HG02588 (cell line): ENCODE results near the gene NTN1.
"Not testable (repeated sequence)": the region's sequence is repeated elsewhere in the genome, so short reads cannot be mapped to it uniquely, and the experiment has no call there.

ENCODE experiments used
- ATAC-seq: cut with Tn5 transposase; IDR thresholded peaks from one replicate; pipeline ENCODE4 v1.9.1; 2021; ENCODE audit warnings: mild to moderate bottlenecking, moderate library complexity; ENCODE audit not compliant: unreplicated experiment

NTN1 gene

DNA sequence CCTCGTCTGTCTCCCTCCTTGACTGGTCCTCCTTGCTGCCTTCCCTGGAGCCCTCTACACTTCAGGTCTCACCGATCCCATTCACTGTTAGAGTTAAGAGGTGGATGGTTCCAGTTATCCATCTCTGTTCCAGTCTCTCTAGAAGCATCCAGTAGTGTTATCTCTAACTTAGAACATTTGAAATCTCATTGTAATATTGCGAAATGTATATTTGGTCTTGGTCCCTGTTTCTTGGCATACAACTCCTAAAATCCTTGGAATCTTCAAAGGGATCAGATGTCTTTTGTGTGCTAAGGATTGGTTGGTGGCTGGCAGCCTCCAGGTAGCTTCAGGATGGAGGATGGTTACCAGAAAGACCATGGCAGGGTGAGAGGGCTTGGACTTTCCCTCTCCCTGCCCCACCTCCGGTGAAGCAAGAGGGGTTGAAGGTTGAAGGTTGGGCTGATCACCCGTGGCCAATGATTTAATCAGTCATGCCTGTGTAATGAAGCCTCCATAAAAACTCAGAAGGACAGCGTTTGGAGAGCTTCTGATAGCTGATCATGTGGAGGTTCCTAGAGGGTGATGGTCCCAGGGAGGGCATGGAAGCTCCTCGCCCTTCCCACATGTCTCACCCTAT, 59.1 kb downstream of the NTN1 start:
- ATAC-seq: no peak

DNA sequence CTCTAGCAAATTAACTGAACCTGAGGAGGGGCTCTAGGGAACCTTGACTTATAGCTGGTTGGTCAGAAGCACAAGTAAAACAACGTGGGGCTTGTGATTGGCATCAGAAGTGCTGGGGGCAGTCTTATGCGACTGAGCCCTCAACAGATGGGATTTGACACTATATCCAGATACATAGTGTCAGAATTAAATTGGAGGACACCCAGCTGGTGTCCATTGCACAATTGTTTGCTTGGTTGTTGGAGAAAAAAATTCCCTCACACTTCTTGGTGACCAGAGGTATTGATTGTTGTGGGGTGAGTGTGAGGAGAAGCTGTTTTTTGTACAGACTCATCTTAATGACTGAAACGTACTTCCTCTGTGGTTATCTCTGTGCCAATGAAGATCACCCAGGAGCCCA, 59.7 kb downstream of the NTN1 start:
- ATAC-seq: no peak

DNA sequence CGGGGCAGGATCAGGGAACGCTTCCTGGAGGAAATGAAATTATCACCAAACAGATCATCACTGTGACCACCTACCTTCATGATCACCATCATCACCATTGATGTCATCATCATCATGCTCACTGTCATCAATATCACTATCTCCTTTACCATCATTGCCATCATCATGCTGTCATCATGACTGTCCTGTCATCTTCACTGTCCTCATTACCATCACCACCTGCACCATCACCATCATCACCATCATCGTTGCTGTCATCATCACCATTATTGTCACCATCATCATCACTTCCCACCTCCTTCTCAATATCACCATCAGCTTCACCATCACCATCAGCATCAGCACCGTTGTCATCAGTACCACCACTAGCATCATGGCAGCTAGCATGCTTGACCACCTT, 65.3 kb downstream of the NTN1 start:
- ATAC-seq: no peak

DNA sequence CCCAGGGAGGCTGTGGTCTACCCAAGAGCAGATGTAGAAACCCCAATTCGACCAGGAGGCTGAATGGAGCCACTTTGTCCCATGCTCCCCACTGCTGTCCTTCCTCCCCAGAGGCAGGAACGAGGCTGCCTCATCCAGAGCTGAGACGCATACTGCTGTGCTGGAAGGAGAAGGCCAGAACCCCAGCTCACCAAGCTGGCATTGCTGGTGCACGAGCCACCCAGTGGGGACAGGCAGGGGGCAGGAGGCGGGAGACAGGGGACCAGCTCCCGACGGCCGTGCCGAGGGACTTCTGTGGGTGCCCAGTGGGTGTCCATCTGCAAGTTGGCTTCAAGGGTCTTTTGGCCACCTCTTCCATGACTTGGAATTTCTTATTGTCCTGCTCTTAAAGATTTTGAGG, 66.6 kb downstream of the NTN1 start:
- no peak for ATAC-seq

DNA sequence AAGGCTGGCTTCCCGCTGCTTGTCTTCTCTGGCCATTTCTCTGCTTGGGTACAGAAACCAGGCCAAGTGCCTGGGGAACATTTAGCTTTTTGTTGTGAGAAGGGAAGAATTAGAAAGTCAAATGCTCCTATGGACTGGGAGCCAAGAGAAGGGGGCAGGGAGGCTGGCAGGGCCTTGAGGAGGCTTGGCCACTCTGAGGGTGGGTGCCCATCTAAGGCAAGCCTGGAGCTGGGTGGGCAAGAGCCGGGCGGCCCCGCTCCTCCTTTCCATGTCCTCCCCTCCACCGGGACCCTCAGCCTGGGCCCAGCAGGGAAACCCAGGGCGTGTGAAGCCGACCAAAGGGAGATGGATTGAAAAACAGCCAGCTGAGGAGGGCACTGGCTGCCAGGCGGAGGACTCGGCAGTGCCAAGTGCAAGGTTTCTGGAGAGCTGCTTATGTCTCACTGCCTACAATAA, 69.4 kb downstream of the NTN1 start:
- ATAC-seq: no peak

DNA sequence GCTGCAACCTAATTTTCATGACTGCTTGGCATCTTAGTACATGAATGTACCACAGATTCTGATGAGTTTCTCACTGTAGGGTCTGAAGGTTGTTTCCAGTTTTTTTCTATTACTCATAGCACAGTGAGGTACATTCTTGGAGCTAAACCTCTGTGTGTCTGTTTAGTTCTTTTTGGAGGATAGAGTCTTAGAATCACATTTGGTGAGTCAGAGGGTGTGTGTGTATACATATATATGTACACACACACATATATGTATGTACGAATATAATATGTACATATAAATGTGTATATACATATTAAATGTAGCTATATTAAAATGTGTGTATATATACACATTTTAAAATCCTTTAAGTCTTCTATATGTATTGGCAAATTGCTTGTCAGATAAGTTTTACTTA, 72.9 kb downstream of the NTN1 start:
- no peak for ATAC-seq

GRCh38 chr17:9095390-9095789, 74.1 kb downstream of the NTN1 start:
- ATAC-seq: no peak

- ATAC-seq: no peak
These were observed 77.0 kb downstream of the NTN1 start for GRCh38 chr17:9098242-9098825.

DNA sequence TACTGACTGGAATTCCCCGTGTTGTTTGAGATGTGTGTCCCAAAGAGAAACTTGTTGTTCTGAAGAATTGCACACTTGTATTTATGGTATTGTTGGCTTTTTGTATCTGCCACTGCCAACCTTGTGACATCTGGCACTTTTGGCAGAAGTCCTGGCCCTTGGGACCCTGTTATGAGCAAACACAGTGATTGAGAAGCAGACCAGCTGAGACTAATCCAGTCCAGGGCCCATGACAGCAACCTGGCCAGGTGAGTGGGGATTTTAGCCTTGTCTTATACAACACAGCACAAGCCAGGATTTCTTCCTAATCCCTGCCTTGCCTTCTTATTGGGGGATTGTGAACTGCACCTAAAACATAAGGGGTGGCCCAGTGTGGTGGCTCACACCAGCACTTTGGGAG, 80.0 kb downstream of the NTN1 start:
- no peak for ATAC-seq

GRCh38 chr17:9103193-9103592, 81.9 kb downstream of the NTN1 start:
- not testable (repeated sequence) for ATAC-seq

GRCh38 chr17:9104370-9105041, 83.2 kb downstream of the NTN1 start:
- ATAC-seq: no peak

DNA sequence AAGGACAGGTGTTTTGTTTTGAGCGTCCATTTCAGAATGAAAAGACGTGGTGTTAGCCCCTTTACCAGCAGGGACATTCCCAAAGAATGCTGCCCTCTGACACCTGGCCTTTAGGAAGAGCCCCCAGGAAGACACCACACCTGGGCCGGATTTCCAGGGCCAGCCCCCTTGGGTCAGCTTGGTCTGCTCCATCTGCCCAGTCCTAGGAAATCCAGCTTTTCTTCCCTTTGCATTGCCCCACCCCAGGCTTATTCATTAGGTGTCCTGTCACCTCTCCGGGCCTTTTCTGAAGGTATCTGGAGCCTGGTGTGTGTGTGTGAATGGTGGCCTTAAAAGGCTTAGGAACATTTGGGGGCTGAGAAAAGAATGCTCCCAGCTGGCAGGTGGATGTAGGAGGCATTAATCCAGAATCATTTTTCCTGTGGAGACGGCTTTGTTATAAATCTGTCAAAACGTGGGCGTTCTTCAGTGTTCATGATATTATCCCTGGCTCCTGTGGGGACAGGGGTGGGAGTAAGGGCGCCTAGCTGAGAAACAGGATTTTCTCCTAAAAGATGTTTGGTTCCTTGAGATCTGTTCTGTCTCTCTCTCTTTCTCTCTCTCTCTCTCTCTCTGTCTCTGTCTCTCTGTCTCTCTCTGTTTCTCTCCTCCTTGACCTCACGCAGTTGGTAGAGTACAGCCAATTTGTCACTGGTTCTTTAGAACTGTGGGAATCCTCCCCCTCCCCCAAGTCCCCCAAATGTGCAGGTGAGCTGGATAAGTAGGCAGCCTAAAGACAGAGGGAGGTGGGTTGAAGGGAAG, 84.0 kb downstream of the NTN1 start:
- no peak for ATAC-seq

DNA sequence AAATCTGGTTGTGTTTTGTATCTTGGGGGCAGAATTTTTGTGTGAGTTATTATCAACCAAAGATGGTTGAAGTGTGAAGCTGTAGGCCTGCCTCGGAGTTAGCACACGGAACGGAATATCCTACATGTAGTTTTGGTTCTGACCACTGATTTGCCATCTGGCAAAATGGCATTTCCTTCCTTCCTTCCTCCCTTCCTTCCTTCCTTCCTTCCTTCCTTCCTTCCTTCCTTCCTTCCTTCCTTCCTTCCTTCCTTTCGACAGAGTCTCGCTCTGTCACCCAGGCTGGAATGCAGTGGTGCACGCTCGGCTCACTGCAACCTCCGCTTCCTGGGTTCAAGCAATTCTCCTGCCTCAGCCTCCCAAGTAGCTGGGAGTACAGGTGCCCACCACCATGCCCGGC, 85.0 kb downstream of the NTN1 start:
- not testable (repeated sequence) for ATAC-seq

DNA sequence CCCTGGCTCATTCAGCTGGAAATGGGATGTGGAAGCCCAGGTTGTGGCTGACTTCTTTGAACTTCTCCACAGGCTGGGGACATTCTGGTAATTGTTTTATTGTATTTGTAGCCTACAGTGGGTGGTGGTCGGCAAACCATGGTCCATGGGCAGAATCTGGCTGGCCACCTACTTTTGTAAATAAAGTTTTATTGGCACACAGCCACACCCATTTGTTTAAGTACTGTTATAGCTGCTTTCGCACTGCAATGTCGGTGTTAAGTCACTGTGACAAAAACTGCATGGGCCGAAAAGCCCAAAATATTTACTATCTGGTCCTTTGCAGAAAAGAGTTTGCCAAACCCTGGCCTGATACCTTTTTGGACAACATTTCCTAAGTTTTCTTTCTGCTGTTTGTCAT, 86.2 kb downstream of the NTN1 start:
- ATAC-seq: no peak

- no peak for ATAC-seq
These were observed 86.8 kb downstream of the NTN1 start for GRCh38 chr17:9108146-9108545.

DNA sequence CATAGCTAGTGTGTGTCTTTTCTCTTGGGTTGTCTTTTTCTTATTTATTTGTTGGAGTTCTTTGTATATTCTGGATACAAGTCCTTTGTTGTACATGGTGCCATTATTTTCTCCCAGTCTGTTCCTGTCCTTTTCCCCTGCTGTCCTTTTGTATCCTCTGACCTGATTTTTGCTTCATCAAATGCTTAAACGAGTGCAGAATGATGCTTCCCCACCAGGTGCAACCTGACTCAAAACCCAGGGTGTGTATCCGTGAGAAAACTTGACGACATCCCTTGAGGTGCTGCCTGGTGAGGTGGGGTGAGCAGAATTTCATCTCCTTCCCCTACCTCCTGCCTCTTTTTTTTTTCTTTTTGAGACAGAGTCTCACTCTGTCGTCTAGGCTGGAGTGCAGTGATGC, 88.6 kb downstream of the NTN1 start:
- ATAC-seq: no peak

GRCh38 chr17:9110501-9110900, 89.2 kb downstream of the NTN1 start:
- no peak for ATAC-seq

- no peak for ATAC-seq
These were observed 94.2 kb downstream of the NTN1 start for GRCh38 chr17:9115214-9116191.

DNA sequence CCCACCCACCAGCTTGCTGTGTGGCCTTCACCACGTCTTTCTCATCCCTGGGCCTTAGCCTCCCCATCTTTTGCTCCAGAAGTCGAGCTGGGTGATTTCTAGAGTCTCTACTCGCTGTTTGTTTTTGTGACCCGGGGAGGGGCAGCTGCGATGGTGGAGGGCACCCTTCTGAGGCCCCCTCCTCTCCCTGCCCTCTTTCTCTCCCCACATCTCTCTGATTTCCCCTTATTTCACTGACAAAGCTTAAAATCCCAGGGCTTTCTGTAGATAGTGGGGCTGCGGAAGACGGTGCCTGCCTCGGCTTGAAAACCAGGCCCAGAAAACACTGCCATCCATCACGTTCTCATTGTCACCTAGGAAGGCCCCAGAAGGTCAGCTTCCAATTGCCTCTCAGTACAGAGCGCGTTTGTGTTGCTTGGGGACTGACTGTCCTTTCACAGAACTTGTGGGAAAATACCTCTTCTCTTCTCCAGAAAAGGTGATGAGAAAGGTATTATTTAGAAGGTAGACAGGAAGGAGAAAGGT, 95.1 kb downstream of the NTN1 start:
- ATAC-seq: no peak

DNA sequence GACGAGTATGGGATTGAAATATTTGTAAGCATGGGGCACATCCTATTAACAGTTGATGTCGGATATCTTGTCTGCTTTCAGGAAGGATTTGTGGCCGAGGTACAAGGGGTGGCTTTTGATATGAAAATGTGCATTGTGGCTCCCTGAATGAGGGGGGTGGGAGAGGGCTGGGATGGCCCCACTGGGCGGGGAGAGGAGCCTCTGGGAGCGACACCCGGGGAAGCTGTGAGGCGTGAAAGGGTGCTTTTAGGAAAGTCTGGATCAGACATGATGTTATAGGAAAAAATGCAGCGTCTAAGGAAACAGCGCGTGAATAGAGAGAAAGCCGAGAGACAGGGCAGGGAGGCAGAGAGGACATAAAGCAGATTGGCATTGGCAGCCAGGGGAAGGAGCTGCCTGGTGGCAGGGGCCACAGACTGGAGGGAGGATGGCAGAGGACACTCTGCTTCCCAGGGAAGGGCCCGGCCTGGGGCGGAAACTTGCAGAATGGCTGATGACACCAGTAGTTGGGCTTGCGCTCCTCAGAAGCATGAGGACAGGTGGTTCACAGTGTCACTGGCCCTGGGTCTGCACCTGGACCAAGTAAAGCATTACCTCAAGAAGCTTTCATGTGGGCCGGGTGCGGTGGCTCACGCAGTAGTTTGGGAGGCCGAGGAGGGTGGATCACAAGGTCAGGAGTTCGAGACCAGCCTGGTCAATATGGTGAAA, 95.7 kb downstream of the NTN1 start:
- no peak for ATAC-seq
